ENCODE measurements around the gene TRIM16.

DNA sequence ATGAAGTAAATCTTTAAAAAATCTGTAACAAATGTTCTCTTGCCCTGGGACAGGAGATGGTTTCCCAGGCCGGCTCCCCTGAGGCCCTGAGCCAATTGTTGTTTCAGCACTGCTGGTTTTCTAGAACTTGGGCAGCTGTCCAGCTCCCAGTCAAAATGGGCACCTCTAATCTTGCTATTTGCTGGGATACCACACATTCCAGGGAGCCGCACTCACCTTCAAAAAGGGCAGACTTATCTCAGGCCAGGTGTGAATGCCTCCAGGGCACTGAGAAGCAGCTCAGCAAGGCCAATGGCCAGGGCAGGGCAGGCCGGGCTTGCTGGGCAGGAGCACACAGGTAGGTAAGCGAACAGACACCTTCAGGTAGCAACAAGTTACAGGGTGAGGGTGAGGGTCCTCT lies 24.4 kb downstream of the TRIM16 start:
- TF ChIP-seq, protein P1, sequence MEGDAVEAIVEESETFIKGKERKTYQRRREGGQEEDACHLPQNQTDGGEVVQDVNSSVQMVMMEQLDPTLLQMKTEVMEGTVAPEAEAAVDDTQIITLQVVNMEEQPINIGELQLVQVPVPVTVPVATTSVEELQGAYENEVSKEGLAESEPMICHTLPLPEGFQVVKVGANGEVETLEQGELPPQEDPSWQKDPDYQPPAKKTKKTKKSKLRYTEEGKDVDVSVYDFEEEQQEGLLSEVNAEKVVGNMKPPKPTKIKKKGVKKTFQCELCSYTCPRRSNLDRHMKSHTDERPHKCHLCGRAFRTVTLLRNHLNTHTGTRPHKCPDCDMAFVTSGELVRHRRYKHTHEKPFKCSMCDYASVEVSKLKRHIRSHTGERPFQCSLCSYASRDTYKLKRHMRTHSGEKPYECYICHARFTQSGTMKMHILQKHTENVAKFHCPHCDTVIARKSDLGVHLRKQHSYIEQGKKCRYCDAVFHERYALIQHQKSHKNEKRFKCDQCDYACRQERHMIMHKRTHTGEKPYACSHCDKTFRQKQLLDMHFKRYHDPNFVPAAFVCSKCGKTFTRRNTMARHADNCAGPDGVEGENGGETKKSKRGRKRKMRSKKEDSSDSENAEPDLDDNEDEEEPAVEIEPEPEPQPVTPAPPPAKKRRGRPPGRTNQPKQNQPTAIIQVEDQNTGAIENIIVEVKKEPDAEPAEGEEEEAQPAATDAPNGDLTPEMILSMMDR (IDR thresholded peaks at IDR 0.05) = no peak
- TF ChIP-seq POLR2A (IDR thresholded peaks at IDR 0.05) = no peak

All from tibial nerve (tissue), 3 donors.